OCI-LY7 (cell line): Measurements from ENCODE around the gene BIRC2. TPM values are rescaled to one million over a fixed set of nuclear protein-coding genes. Genes with fewer than 3 reads are reported as not detected.

ENCODE experiments used
- BruUV-seq: library from RNA; stranded (reverse); fragments of 400-500 nt; replicated peaks from 2 replicates; lab custom pipeline; 2021; lab: Mats Ljungman, UMichigan
- CTCF ChIA-PET: fragments of 300-600 bp; sonication (Branson Sonifier 250); formaldehyde crosslinking; loops from one replicate; lab custom pipeline; 2022; ENCODE audit warnings: antibody characterized with exemption; ENCODE audit not compliant: unreplicated experiment; lab: Charles Lee
- POLR2A ChIA-PET: fragments of 300-600 bp; sonication (Branson Sonifier 250); formaldehyde crosslinking; loops from one replicate; lab custom pipeline; 2022; ENCODE audit warnings: antibody characterized with exemption; lab: Charles Lee
- DNase-seq: peaks from one replicate; pipeline ENCODE4 v3.0.0-alpha.2; 2015; ENCODE audit warnings: low spot score
- H2AFZ ChIP-seq: fragments of 200-600 bp; sonication (generic), shearing (Covaris generic); 2 replicates; pipeline ENCODE4 v1.6.1; 2014; ENCODE audit warnings: mild to moderate bottlenecking, antibody characterized with exemption, low read length, moderate library complexity
- H3K27ac ChIP-seq: fragments of 200-600 bp; sonication (generic); 2 replicates; pipeline ENCODE4 v1.5.1; 2014; ENCODE audit warnings: mixed run types, low read depth, mild to moderate bottlenecking, moderate library complexity, low read length, inconsistent platforms; ENCODE audit not compliant: poor library complexity, severe bottlenecking
- H3K36me3 ChIP-seq: fragments of 200-600 bp; sonication (generic); 2 replicates; pipeline ENCODE4 v1.6.1; 2014; ENCODE audit warnings: mild to moderate bottlenecking, antibody characterized with exemption, low read length, moderate library complexity, mixed read lengths; ENCODE audit not compliant: insufficient read depth
- H3K4me1 ChIP-seq: fragments of 200-600 bp; sonication (generic); 2 replicates; pipeline ENCODE4 v1.5.1; 2014; ENCODE audit warnings: mild to moderate bottlenecking, low read length; ENCODE audit not compliant: insufficient read depth, poor library complexity, severe bottlenecking
- H3K4me2 ChIP-seq: fragments of 200-600 bp; sonication (generic); 2 replicates; pipeline ENCODE4 v1.6.1; 2014; ENCODE audit warnings: mild to moderate bottlenecking, low read length
- H3K4me3 ChIP-seq: fragments of 200-600 bp; sonication (generic); 2 replicates; pipeline ENCODE4 v1.5.1; 2014; ENCODE audit warnings: mild to moderate bottlenecking, low read depth, low read length; ENCODE audit not compliant: poor library complexity, severe bottlenecking
- H3K79me2 ChIP-seq: fragments of 200-600 bp; sonication (generic); 2 replicates; pipeline ENCODE4 v1.6.1; 2016; ENCODE audit warnings: low read depth, mild to moderate bottlenecking, low read length, moderate library complexity, mixed read lengths; ENCODE audit not compliant: insufficient read depth
- H3K9me2 ChIP-seq: fragments of 200-600 bp; sonication (generic); 2 replicates; pipeline ENCODE4 v1.6.1; 2016; ENCODE audit warnings: mild to moderate bottlenecking, low read length, mixed read lengths; ENCODE audit not compliant: insufficient read depth
- H3K9me3 ChIP-seq: fragments of 200-600 bp; sonication (generic); 2 replicates; pipeline ENCODE4 v1.6.1; 2014; ENCODE audit warnings: mild to moderate bottlenecking, mixed run types, low read length, mixed read lengths
- H4K20me1 ChIP-seq: fragments of 200-600 bp; sonication (generic); 2 replicates; pipeline ENCODE4 v1.6.1; 2014; ENCODE audit warnings: mild to moderate bottlenecking, antibody characterized with exemption, low read length, moderate library complexity, mixed read lengths; ENCODE audit not compliant: insufficient read depth
- CTCF ChIP-seq: fragments of 200-600 bp; sonication (generic); conservative IDR thresholded peaks from 2 replicates; pipeline ENCODE4 v1.5.1; 2014; ENCODE audit warnings: mild to moderate bottlenecking, antibody characterized with exemption, low read length, moderate library complexity, mixed read lengths
- EZH2phosphoT487 ChIP-seq: fragments of 200-600 bp; sonication (generic); IDR thresholded peaks from 2 replicates; pipeline ENCODE4 v1.6.1; 2018; ENCODE audit warnings: low read depth, borderline replicate concordance, mild to moderate bottlenecking, mixed run types, antibody characterized with exemption, low read length, moderate library complexity, mixed read lengths
- intact Hi-C: fragments of 100-400 bp; cut with micrococcal nuclease; formaldehyde crosslinking; loops from one replicate; pipeline ENCODE4 v1.10.0; 2022; ENCODE audit not compliant: unreplicated experiment
- total RNA-seq, 2 experiments: library from RNA; depleted of rRNA in 1 of 2; stranded (reverse); fragments of >200 nt in 1 of 2; shearing (Covaris generic) in 1 of 2; gene quantifications; 2 replicates each; pipeline ENCODE4 v1.2.3, GENCODE V29; 2014 to 2022

BIRC2 gene
- total RNA-seq, 2 experiments from 2014 or later, result 36.1 to 38.0 TPM

GRCh38 chr11:102346456-102346747 is 612 bp upstream of the BIRC2 start:
- peak overlapping the region; percentile 78 for H3K27ac ChIP-seq
- peaks cover 36% of the 10 kb centered on the region for H3K79me2 ChIP-seq
- POLR2A ChIA-PET, result interaction anchor here (0.7 kb wide), 1 partner anchor 190 kb away, joined by 3 read pairs; no protein-coding TSS in a partner anchor
- no peak for DNase-seq
- peak overlapping the region; percentile 81 for H2AFZ ChIP-seq
- TF ChIP-seq CTCF (no peak), EZH2phosphoT487 (no peak)
- H4K20me1 ChIP-seq, result no peaks in the 10 kb centered on the region
- no peaks in the 10 kb centered on the region for H3K9me3 ChIP-seq
- peak overlapping the region; percentile 71 for H3K4me2 ChIP-seq
- H3K4me3 ChIP-seq, result peak overlapping the region; percentile 76
- H3K4me1 ChIP-seq, result peaks cover 26% of the 10 kb centered on the region
- CTCF ChIA-PET, result no interaction called here
- H3K9me2 ChIP-seq, result no peaks in the 10 kb centered on the region
- intact Hi-C loops, result loop anchor here (2.0 kb wide), 1 partner anchor 30 kb away; the partner anchor contains the start of gene BIRC3
- peaks cover 19% of the 10 kb centered on the region for H3K36me3 ChIP-seq
- TSS peak; percentile 88 for BruUV-seq

DNA sequence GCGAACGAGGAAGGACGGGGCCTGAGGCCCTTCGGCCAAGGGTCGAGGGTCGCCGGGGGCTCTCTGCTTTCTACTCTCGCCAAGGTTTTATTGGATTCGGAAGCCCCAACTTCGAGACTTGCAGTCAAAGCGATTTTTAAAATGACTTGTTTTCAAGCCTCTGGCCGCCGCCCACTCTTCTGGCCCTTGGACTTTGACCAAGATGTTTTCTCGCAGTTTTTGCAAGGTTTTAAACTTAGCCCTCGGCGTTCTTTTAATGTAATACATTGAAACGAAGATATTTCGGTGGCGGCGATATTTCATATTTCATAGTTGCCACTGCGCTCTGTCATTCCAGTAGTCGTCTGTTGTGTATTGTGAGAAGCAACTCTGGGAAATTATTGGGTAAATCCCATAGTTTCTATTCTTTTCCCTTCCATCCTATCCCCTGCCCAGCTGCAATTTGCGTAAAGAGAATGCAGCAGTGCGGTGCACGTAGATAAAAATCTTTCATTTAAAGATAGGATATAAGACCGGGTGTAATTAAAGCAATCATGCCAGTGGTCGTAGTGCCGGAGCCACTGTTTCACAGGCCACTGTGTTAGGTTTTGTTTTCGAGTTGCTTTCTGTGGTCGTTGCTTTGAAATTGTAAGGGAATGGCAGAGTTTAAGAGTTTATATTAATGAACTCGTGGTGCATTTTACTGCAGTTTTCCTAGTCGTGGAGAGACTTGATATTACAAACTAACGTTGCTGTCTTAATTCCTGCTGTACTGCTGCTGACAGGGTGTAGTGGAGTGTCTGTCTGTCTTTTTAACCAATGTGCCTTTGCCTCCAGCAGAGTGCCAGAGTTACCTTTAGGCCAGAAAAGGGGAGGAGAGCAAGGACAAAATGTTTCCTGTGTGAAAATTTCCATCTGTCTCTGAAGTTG is 702 bp downstream of the BIRC2 start:
- H3K4me2 ChIP-seq, result peak overlapping the region; percentile 89
- ChIA-PET CTCF (no interaction called here), POLR2A (interaction anchor here (0.7 to 3.1 kb wide), 4 partner anchors 12 to 59 kb away, joined by 4 to 17 read pairs (median 7); no protein-coding TSS in a partner anchor)
- peaks cover 25% of the 10 kb centered on the region for H3K36me3 ChIP-seq
- peak overlapping the region; percentile 81; the same call in 1 of the 2 replicates for H2AFZ ChIP-seq
- H4K20me1 ChIP-seq, result no peaks in the 10 kb centered on the region
- intact Hi-C loops, result loop anchor here (1.0 to 2.0 kb wide), 5 partner anchors 26 to 148 kb away; partner anchors contain the start of genes BIRC3 and TMEM123
- H3K79me2 ChIP-seq, result peaks cover 36% of the 10 kb centered on the region
- peak overlapping the region; percentile 78 for H3K27ac ChIP-seq
- peak; percentile 53 for DNase-seq
- peaks cover 23% of the 10 kb centered on the region for H3K4me1 ChIP-seq
- no TSS peak for BruUV-seq
- peak overlapping the region; percentile 76 for H3K4me3 ChIP-seq
- no peaks in the 10 kb centered on the region for H3K9me3 ChIP-seq
- TF ChIP-seq EZH2phosphoT487, result no peak
- no peak for TF ChIP-seq CTCF
- H3K9me2 ChIP-seq, result no peaks in the 10 kb centered on the region

GRCh38 chr11:102357116-102357515 is 10.1 kb downstream of the BIRC2 start:
- BruUV-seq, result no TSS peak
- ChIA-PET POLR2A (no interaction called here), CTCF (no interaction called here)
- Histone ChIP-seq H3K36me3 (peaks cover 67% of the 10 kb centered on the region), H3K4me1 (peaks cover 16% of the 10 kb centered on the region), H3K79me2 (no peaks in the 10 kb centered on the region), H3K9me3 (peaks cover 24% of the 10 kb centered on the region; the same call in 1 of the 2 replicates), H3K27ac (no peak overlapping the region), H2AFZ (no peak overlapping the region), H4K20me1 (no peaks in the 10 kb centered on the region), H3K9me2 (no peaks in the 10 kb centered on the region), H3K4me2 (no peak overlapping the region), H3K4me3 (no peak overlapping the region)
- TF ChIP-seq CTCF (no peak), EZH2phosphoT487 (no peak)
- intact Hi-C loops, result no loop called here
- no peak for DNase-seq
